Motor neuron (in vitro differentiated cells): ENCODE measurements around the gene LGALS12. TPM values are rescaled to one million over a fixed set of nuclear protein-coding genes. Genes with fewer than 3 reads are reported as not detected.
A peak's percentile ranks its signal among the peaks of the same experiment; 100 is the strongest.
"Not testable (repeated sequence)": the region's sequence is repeated elsewhere in the genome, so short reads cannot be mapped to it uniquely, and the experiment has no call there.

Experiments used
- ATAC-seq, 8 experiments: fragments of 200-7000 bp; cut with Tn5 transposase; replicated peaks in 6 of 8; 2 replicates each; pipeline ENCODE4 v1.8.0; 2021; ENCODE audit warnings: mild to moderate bottlenecking in 8 of 8, moderate library complexity in 8 of 8
- H3K27ac ChIP-seq, 2 donors: fragments of 250-450 bp; sonication (Bioruptor Pico); 2 replicates each; pipeline ENCODE4 v1.9.0; 2021; ENCODE audit warnings: antibody characterized with exemption in 2 of 2, mild to moderate bottlenecking in 2 of 2, moderate library complexity in 1 of 2
- H3K4me1 ChIP-seq, 2 donors: fragments of 250-450 bp; sonication (Bioruptor Pico); replicated peaks in 1 of 2; 2 replicates each; pipeline ENCODE4 v1.6.1; 2021; ENCODE audit warnings: antibody characterized with exemption in 2 of 2, mild to moderate bottlenecking in 2 of 2, moderate library complexity in 1 of 2
- H3K4me3 ChIP-seq, 5 donors: fragments of 250-450 bp; sonication (Bioruptor Pico); 2 replicates each; pipeline ENCODE4 v1.9.0; 2021; ENCODE audit warnings: antibody characterized with exemption in 5 of 5, mild to moderate bottlenecking in 5 of 5, moderate library complexity in 4 of 5
- WGBS, 10 experiments: fragments of 450-650 bp; shearing (Covaris generic); methylation state at CpG; one replicate each; pipeline ENCODE4 v1.0.0; 2022; 5-methylcytosine and 5-hydroxymethylcytosine counted together
- in situ Hi-C, 9 experiments: fragments of 400-800 bp; cut with MboI; loops; one replicate each; pipeline ENCODE4 v1.15.0; 2021; ENCODE audit warnings: low sequenced_read_pairs in 9 of 9, low pct_unique_long_range_greater_than_20kb in 2 of 9; ENCODE audit not compliant: unreplicated experiment in 9 of 9
- total RNA-seq, 8 experiments: library from RNA; unstranded; fragments of 300-600 nt; gene quantifications; 2 replicates each; pipeline versions ENCODE4 v1.2.3 to v1.2.4, GENCODE V29; 2022

Gene LGALS12
- total RNA-seq, 8 experiments from 2014 or later = 0.13 to 0.36 TPM; not detected in 6

- peak in 7 of 8 experiments; percentile 24 to 88 (median 45) for ATAC-seq
- H3K4me1 ChIP-seq = peaks cover 13 to 21% of the 10 kb centered on the region in 2 donors
- H3K27ac ChIP-seq = no peak overlapping the region
- 38 to 100% (median 85%) methylated on average over 1 to 3 of the region's 3 CpGs; no CpG with 5 or more reads in 2 of the 10 experiments for WGBS, 10 experiments
- in situ Hi-C loops = no loop called here
- no peak overlapping the region for H3K4me3 ChIP-seq
Measured at GRCh38 chr11:63508009-63508408, 2.1 kb downstream of the LGALS12 start.

GRCh38 chr11:63508745-63509144 lies 2.9 kb downstream of the LGALS12 start:
- no peak overlapping the region for H3K4me3 ChIP-seq
- peaks cover 13 to 21% of the 10 kb centered on the region in 2 donors for H3K4me1 ChIP-seq
- no peak for ATAC-seq
- 25 to 100% (median 82%) methylated on average over 1 to 6 of the region's 12 CpGs; no CpG with 5 or more reads in 4 of the 10 experiments for WGBS, 10 experiments
- in situ Hi-C loops = no loop called here
- no peak overlapping the region for H3K27ac ChIP-seq

GRCh38 chr11:63510360-63511047 lies 4.6 kb downstream of the LGALS12 start:
- Histone ChIP-seq H3K4me3 (no peak overlapping the region), H3K4me1 (peaks cover 13 to 21% of the 10 kb centered on the region in 2 donors), H3K27ac (peak overlapping the region in 1 of 2 donors; percentile 37)
- in situ Hi-C loops = no loop called here
- 0 to 100% (median 72%) methylated on average over 1 to 3 of the region's 7 CpGs; no CpG with 5 or more reads in 6 of the 10 experiments for WGBS, 10 experiments
- ATAC-seq = peak; percentile 54 to 96 (median 80)

DNA sequence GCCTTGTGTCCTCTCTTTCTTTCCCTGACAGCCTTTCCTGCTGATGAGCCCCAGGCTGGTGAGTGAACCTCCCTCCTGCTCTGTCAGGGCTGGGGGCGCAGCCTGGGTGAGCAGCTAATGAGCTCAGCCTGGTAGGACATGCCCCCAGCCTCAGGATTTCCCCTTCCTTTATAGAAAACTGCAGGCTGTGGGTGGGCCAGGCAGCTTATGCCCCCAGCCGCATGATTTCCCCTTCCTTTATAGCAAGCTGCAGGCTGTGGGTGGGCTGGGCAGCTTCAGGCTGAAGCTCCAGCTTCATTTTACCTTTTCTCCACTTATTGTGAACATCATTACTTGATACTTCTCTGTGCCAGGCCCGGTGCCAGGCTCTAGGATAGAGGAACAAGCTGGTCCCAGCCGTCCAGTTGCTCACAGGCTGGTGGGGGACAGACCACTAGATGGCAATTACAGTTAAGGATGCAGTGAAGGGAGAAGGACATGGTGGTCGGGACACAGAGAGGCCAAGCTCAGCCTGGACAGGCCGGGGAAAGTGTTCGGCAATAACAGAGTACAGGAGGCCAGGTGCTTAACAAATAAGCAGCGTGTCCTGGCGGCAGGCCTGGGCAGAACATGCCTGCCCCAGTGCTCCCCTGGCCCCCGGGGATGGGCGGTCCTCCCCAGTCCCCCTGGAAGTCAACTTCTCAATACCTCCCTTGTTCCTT lies 5.3 kb downstream of the LGALS12 start:
- 60 to 70% (median 70%) methylated on average over 1 to 4 of the region's 11 CpGs; no CpG with 5 or more reads in 7 of the 10 experiments for WGBS, 10 experiments
- Histone ChIP-seq H3K4me1 (peaks cover 13 to 21% of the 10 kb centered on the region in 2 donors), H3K27ac (peak overlapping the region in 1 of 2 donors; percentile 37), H3K4me3 (no peak overlapping the region)
- ATAC-seq = peak in 5 of 8 experiments; percentile 3 to 74 (median 66)
- in situ Hi-C loops = no loop called here

- WGBS, 10 experiments = 0 to 100% (median 95%) methylated on average over 1 to 7 of the region's 7 CpGs; no CpG with 5 or more reads in 3 of the 10 experiments
- Histone ChIP-seq H3K27ac (no peak overlapping the region), H3K4me1 (peaks cover 13 to 17% of the 10 kb centered on the region in 2 donors), H3K4me3 (no peak overlapping the region)
- ATAC-seq = no peak
- in situ Hi-C loops = no loop called here
Measured at GRCh38 chr11:63512816-63513215, 6.9 kb downstream of the LGALS12 start.

DNA sequence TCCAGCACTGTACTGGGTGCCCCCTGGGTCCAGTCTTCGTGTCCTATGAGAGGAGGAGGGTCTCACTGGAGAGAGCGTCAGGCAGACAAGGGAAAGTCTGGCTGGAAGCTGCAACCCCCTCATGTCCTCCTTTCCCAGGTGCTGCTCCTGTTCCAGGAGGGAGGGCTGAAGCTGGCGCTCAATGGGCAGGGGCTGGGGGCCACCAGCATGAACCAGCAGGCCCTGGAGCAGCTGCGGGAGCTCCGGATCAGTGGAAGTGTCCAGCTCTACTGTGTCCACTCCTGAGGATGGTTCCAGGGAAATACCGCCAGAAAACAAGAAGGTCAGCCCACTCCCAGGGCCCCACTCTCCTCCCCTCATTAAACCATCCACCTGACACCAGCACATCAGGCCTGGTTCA lies 10.2 kb downstream of the LGALS12 start:
- Histone ChIP-seq H3K4me3 (no peak overlapping the region), H3K27ac (no peak overlapping the region), H3K4me1 (peaks cover 3 to 6% of the 10 kb centered on the region in 2 donors)
- in situ Hi-C loops = no loop called here
- ATAC-seq = no peak
- 40 to 100% (median 80%) methylated on average over 1 of the region's 6 CpGs; no CpG with 5 or more reads in 7 of the 10 experiments for WGBS, 10 experiments

DNA sequence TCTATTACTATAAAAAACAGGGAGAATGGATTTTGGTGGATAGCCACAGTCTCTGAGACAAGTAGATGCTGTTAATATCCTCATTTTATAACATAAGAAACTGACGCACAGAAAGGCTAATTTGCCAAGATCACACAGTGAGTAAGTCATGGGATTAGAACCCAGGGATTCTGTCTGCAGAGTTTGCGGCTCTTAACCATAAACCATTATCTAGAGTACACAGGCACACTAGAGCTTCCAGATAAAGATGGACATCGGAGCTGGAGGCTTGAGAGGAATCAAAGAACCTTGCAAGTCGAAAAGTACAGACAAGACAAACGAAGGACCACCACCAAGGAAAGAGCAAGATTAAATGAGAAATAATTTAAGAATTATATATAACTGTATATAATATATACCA lies 11.3 kb downstream of the LGALS12 start:
- 40 to 100% (median 90%) methylated on average over 1 to 5 of the region's 5 CpGs; no CpG with 5 or more reads in 2 of the 10 experiments for WGBS, 10 experiments
- no peak for ATAC-seq
- Histone ChIP-seq H3K27ac (no peak overlapping the region), H3K4me1 (no peaks in the 10 kb centered on the region), H3K4me3 (no peak overlapping the region)
- in situ Hi-C loops = no loop called here

- WGBS, 10 experiments = 0 to 100% (median 80%) methylated on average over 1 of the region's 1 CpG; no CpG with 5 or more reads in 1 of the 10 experiments
- in situ Hi-C loops = no loop called here
- no peak for ATAC-seq
- Histone ChIP-seq H3K4me1 (no peaks in the 10 kb centered on the region), H3K4me3 (no peak overlapping the region), H3K27ac (no peak overlapping the region)
Measured at GRCh38 chr11:63518548-63518947, 12.7 kb downstream of the LGALS12 start.

- 0 to 96% (median 78%) methylated on average over 1 to 5 of the region's 5 CpGs for WGBS, 10 experiments
- in situ Hi-C loops = no loop called here
Measured at GRCh38 chr11:63520606-63521170, 14.8 kb downstream of the LGALS12 start.

DNA sequence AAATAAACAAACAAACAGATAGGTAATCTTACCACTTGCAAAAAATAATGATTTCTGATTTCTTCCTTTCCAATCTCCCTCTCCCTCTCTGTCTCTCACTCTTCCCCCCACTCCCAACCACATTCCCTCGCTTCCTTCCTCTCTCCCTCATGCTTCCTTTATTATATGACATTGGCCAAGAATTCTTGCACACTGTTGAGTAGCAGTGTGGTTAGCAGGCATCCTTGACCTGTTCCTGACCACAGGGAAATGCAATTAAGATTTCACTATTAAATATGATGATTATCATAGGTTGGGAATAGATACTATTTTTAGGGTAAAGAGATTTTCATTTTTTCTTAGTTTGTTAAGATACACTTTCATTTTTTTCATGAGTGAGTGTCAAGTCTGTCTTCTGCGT lies 16.0 kb downstream of the LGALS12 start:
- WGBS, 10 experiments = 47 to 100% (median 82%) methylated on average over 1 to 2 of the region's 2 CpGs; no CpG with 5 or more reads in 1 of the 10 experiments
- Histone ChIP-seq H3K4me1 (no peaks in the 10 kb centered on the region), H3K4me3 (no peak overlapping the region), H3K27ac (no peak overlapping the region)
- ATAC-seq = no peak
- in situ Hi-C loops = no loop called here

More at GRCh38 chr11:63520606-63521170, 14.8 kb downstream of the LGALS12 start:
- ATAC-seq = no peak
- Histone ChIP-seq H3K27ac (no peak overlapping the region), H3K4me1 (no peaks in the 10 kb centered on the region), H3K4me3 (no peak overlapping the region)

DNA sequence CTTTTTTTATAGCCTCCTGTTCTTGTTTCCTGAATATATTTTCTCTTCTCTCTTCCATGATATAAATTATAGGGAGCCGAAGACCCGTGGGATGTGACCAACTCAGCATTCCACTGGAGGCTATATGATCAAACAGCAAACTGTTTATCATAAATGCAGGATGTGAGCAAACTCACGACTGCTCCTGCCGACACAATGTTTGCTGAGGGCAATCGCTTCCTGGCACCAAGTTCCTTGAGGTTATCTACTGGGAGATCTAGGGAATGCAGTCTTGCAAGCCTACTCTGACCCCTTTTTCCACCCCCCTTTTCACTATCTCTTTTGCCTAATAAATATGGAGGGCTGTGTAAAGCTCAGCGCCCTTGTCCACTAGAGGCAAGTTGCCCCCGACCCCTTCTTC lies 17.3 kb downstream of the LGALS12 start:
- no peak overlapping the region for H3K4me3 ChIP-seq
- in situ Hi-C loops = no loop called here

GRCh38 chr11:63527667-63528066 lies 21.8 kb downstream of the LGALS12 start:
- Histone ChIP-seq H3K27ac (peak overlapping the region in 1 of 2 donors; percentile 81), H3K4me3 (no peak overlapping the region), H3K4me1 (peaks cover 48 to 49% of the 10 kb centered on the region in 2 donors)
- no peak for ATAC-seq
- WGBS, 10 experiments = 51 to 80% (median 78%) methylated on average over 1 to 2 of the region's 2 CpGs; no CpG with 5 or more reads in 4 of the 10 experiments
- in situ Hi-C loops = no loop called here

More for the DNA sequence above, 17.3 kb downstream of the LGALS12 start:
- Histone ChIP-seq H3K4me1 (peaks cover 9% of the 10 kb centered on the region in 2 donors), H3K27ac (no peak overlapping the region)
- no peak for ATAC-seq
- WGBS, 10 experiments = 50 to 100% (median 80%) methylated on average over 1 to 7 of the region's 7 CpGs; no CpG with 5 or more reads in 1 of the 10 experiments

DNA sequence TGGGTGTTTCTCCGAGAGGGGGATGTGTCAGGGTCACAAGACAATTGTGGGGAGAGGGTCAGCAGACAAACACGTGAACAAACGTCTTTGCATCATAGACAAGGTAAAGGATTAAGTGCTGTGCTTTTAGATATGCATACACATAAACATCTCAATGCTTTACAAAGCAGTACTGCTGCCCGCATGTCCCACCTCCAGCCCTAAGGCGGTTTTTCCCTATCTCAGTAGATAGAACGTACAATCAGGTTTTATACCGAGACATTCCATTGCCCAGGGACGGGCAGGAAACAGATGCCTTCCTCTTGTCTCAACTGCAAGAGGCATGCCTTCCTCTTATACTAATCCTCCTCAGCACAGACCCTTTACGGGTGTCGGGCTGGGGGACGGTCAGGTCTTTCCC lies 22.3 kb downstream of the LGALS12 start:
- 0 to 40% (median 33%) methylated on average over 1 to 3 of the region's 11 CpGs; no CpG with 5 or more reads in 5 of the 10 experiments for WGBS, 10 experiments
- ATAC-seq, in situ Hi-C loops, H3K4me3 ChIP-seq: not testable (repeated sequence)
- peak overlapping the region in 1 of 2 donors; percentile 81 for H3K27ac ChIP-seq
- H3K4me1 ChIP-seq = peaks cover 53% of the 10 kb centered on the region in 2 donors
